ENCODE measurements around the gene GPC5.

DNA sequence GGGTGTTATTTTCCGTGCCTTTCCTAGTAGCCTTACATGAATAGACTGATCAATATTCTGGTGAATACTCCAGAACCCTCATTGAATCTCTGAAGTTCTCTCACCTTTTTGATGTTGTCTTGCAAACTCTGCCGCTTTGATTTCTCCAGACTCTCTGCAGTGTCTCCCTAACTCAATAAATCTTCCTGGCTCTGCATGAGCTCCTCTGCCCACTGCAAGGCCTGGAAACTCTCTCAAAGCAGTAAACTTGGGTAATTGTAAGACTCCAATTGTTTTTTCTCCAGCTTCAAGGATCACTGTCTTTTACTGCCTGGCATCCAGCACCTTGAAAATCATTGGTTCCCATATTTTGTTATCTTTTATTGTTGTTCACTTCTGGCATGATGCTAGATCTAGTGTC is 198.4 kb downstream of the GPC5 start:
- TF ChIP-seq NFIC (IDR thresholded peaks at IDR 0.05) (no peak), FOXM1 (IDR thresholded peaks at IDR 0.05; ENCODE audit: borderline replicate concordance, low read depth) (no peak), ZBTB7A (IDR thresholded peaks at IDR 0.05; ENCODE audit: low read depth) (no peak), CREB1 (IDR thresholded peaks at IDR 0.05; ENCODE audit: low read depth) (no peak), RAD21 (IDR thresholded peaks at IDR 0.05; ENCODE audit: low read depth) (no peak), TAF1 (IDR thresholded peaks at IDR 0.05; ENCODE audit: low read depth) (no peak), EP300 (IDR thresholded peaks at IDR 0.05; ENCODE audit: borderline replicate concordance) (no peak), YY1 (IDR thresholded peaks at IDR 0.05; ENCODE audit: low read depth) (no peak), CEBPB (IDR thresholded peaks at IDR 0.05) (no peak), TEAD4 (IDR thresholded peaks at IDR 0.05) (no peak), EGR1 (IDR thresholded peaks at IDR 0.05) (no peak)
- TF ChIP-seq, protein P1, sequence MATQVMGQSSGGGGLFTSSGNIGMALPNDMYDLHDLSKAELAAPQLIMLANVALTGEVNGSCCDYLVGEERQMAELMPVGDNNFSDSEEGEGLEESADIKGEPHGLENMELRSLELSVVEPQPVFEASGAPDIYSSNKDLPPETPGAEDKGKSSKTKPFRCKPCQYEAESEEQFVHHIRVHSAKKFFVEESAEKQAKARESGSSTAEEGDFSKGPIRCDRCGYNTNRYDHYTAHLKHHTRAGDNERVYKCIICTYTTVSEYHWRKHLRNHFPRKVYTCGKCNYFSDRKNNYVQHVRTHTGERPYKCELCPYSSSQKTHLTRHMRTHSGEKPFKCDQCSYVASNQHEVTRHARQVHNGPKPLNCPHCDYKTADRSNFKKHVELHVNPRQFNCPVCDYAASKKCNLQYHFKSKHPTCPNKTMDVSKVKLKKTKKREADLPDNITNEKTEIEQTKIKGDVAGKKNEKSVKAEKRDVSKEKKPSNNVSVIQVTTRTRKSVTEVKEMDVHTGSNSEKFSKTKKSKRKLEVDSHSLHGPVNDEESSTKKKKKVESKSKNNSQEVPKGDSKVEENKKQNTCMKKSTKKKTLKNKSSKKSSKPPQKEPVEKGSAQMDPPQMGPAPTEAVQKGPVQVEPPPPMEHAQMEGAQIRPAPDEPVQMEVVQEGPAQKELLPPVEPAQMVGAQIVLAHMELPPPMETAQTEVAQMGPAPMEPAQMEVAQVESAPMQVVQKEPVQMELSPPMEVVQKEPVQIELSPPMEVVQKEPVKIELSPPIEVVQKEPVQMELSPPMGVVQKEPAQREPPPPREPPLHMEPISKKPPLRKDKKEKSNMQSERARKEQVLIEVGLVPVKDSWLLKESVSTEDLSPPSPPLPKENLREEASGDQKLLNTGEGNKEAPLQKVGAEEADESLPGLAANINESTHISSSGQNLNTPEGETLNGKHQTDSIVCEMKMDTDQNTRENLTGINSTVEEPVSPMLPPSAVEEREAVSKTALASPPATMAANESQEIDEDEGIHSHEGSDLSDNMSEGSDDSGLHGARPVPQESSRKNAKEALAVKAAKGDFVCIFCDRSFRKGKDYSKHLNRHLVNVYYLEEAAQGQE (IDR thresholded peaks at IDR 0.05; ENCODE audit: low read depth): no peak
- TF ChIP-seq, protein P2, sequence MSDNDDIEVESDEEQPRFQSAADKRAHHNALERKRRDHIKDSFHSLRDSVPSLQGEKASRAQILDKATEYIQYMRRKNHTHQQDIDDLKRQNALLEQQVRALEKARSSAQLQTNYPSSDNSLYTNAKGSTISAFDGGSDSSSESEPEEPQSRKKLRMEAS (IDR thresholded peaks at IDR 0.05): no peak
- TF ChIP-seq, protein P3, sequence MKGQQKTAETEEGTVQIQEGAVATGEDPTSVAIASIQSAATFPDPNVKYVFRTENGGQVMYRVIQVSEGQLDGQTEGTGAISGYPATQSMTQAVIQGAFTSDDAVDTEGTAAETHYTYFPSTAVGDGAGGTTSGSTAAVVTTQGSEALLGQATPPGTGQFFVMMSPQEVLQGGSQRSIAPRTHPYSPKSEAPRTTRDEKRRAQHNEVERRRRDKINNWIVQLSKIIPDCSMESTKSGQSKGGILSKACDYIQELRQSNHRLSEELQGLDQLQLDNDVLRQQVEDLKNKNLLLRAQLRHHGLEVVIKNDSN (IDR thresholded peaks at IDR 0.05): no peak
